HG02938 (cell line): ENCODE data around the gene ADSS1.
A peak's percentile ranks its signal among the peaks of the same experiment; 100 is the strongest.

Experiments used
- ATAC-seq: cut with Tn5 transposase; IDR thresholded peaks from one replicate; pipeline ENCODE4 v1.9.1; 2021; ENCODE audit warnings: mild to moderate bottlenecking, moderate library complexity; ENCODE audit not compliant: unreplicated experiment

Gene ADSS1

GRCh38 chr14:104723651-104724406 lies at the start of gene ADSS1:
Gene ADSS1, plus strand, starts transcription at chr14:104724229. Its CDS starts 42 bp downstream, at chr14:104724271.
- no peak for ATAC-seq

DNA sequence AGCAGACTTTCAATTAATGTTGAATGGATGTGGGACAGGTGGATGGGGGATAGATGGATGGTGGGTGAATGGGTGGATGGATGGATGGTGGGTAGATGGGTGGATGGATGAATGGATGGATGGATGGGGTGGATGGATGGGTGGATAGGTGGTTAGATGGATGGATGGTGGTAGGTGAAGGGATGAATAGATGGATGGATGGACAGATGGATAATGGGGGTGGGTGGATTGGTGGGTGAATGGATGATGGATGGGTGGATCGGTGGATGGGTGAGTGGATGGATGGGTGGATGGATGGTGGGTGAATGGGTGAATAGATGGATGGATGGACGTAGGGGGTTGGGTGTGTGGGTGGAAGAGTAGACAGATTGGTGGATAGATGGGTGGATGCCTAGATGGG lies 48.6 kb upstream of the ADSS1 start:
- ATAC-seq = no peak

DNA sequence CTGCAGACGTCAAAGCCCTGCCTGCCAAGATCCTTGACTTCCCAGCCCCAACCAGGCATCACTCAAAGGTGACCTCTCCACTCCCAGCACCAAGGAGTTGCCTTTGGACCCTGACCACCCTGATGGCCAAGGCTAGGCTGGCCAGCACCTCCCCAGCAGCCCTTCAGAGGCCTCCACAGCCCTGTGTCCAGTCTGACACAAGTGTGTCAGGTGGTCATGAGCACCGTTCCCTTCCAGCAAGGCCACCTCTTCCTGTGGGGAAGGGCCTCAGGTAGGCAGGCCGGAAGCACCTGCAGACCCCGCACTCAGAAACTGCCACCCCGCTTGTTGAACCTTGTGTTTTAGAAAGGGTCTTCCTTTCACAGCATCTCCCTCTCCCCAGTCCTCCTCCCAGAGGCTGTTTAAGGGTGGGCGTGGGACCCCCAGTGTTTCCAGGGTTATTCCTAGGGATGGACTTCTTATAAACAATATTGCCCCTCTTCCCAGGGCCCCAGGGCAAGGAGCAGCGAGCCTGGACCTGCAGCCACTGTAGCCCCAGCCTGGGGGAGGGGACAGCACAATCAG lies 47.8 kb upstream of the ADSS1 start:
- ATAC-seq = no peak

GRCh38 chr14:104676694-104677511 lies 47.1 kb upstream of the ADSS1 start:
- ATAC-seq = peak; percentile 9

DNA sequence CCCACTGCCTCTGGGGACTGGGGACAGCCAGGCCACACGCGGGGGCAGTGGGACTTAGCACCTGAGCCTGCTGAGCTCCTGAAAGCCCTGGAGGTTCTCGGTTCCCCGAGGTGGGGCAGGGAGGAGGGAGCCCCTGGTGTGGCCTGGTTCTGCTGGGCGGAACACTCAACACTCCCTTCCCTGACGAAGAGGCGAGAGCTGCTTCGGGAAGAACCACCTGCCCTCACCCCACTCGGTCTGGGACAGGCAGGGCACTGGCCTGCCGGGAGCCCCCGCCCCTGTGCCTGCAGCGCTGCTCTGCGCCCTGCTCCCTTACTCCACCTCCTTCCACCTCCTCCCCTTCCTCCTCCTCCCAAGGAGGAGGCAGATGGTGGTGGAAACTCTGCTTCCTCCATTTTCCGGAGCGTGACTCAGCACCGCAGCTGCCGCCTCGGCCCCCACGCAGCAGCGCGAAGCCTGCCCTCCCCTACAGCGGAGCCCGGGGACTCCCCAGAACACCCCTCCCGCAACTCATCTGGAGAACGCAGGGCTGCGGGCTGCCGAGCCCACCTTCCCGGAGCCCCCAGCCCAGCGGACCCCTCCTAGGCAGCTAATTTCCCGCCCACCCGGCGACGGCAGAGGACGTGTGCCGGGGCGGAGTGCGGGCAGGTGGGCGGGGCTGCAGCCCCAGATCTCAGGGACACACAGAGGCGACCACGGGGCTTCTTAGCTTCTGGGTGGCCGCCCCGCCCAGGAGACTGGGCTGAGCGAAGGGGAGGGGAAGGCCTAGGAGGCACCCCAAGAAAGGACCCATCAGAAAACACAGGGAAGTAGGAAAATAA lies 46.3 kb upstream of the ADSS1 start:
- ATAC-seq = peak; percentile 38

DNA sequence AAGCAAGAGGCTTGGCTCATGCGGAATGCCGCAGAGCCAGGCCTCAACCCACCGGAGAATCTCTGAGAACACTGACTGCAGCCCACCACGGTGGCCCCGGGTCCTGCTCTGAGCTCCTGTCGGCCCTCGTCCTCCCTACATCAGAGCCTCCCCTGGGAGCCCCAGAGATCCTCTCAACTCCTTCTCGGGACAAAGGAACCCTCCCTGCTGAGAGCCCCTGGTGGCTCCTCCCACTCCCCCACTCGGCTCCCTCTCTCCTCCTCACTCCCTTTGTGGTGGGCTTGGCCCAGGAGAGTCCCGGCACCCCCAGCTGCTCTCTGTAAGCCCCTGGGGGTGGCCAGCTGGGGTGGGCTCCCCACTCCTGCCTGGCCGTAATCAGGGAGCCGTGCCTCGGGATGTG lies 45.7 kb upstream of the ADSS1 start:
- ATAC-seq = peak; percentile 9

GRCh38 chr14:104678901-104679705 lies 44.9 kb upstream of the ADSS1 start:
- ATAC-seq = no peak

DNA sequence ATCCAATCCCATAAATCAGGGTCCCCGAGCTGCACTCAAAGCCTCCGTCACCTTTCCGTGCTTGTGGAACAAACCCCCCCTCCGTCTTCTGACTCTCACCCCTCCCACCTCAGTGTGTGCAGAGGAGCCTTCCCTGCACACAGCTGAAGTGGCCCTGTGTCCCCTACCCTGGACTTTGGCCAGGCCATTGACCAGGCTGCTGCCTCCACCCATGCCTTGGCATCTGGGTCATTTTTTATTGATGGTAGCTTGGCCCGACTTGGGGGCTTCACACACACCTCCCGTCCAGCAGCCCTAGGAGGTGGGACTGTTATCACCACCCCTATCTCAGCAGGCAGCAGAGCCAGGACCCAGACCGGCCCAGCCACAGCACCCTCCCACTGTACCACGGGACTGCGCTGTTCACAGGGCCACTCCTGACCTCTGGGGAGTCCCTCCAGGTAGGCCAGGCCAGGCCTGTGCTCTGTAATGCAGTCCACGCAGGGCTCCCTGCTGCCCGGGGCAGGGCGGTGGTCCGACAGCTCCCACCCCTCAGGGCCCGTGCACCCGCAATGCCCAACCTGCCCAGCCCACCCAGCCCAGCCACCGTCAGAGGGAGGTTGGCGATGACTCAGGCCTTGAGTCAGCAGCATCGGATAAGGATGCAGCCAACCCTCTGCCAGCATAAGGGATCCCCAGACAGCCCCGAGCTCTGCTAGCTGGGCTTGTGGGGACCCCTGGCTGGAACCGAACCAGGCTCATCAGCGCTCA lies 43.8 kb upstream of the ADSS1 start:
- no peak for ATAC-seq

GRCh38 chr14:104680806-104681688 lies 43.0 kb upstream of the ADSS1 start:
- ATAC-seq = no peak

DNA sequence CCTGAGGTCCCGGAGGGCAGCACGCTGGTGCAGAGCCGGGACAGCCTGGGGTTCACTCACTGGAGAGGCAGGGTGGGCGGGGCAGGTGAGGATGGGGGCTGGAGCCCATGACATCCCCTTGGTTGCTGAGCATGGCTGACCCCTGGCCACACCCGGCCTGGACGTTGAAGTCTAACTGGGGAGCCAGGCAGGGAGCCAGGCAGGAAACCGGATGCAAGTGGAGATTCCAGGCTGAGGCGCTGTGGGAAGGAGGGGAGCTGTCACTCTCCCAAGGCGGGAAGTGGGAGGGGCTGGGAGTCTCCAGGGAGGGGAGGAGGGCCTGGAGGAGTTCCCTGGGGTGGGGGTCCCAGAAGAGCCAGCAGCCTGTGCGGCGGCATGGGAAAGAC lies 42.3 kb upstream of the ADSS1 start:
- no peak for ATAC-seq

GRCh38 chr14:104682107-104682593 lies 41.9 kb upstream of the ADSS1 start:
- no peak for ATAC-seq

DNA sequence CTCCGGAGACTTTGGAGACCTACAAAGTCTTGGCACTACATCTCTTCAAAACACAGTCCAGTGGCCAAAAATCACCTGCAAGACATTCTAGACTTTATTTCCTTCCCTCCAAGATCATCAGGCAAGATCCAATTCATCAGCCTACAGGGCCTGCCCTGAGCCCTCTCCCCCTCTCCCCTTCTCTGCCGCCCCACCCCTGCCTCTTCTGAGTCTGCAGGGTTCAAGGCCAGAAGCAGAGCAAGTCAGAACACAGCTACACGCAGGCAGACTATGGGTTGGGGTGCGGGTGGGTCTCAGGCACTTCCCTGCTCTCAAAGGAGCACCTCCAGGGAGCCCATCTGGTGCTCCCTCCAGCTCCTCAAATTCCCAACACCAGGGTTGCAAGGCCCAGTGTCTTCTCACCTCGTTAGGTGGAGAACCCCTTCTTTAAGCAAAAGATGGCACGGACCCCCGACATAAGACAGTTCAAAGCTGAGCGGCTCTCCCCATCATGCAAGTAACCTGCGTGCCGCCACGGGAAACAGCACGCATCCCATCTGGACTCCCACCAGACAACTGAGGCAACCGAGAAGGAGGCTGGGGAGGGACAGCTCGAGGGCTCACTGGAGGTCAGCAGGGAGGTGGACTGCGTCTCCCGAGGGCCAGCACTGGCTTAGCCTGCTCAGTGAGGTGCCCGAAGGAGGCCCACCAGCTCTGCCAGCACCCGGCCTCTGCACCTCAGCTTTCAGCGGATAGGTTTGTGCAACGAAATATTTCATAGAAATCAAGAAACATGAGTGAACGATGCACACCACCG lies 40.2 kb upstream of the ADSS1 start:
- ATAC-seq = no peak

- ATAC-seq = no peak
Measured at GRCh38 chr14:104684449-104684821, 39.6 kb upstream of the ADSS1 start.

GRCh38 chr14:104685216-104685997 lies 38.6 kb upstream of the ADSS1 start:
- ATAC-seq = no peak

DNA sequence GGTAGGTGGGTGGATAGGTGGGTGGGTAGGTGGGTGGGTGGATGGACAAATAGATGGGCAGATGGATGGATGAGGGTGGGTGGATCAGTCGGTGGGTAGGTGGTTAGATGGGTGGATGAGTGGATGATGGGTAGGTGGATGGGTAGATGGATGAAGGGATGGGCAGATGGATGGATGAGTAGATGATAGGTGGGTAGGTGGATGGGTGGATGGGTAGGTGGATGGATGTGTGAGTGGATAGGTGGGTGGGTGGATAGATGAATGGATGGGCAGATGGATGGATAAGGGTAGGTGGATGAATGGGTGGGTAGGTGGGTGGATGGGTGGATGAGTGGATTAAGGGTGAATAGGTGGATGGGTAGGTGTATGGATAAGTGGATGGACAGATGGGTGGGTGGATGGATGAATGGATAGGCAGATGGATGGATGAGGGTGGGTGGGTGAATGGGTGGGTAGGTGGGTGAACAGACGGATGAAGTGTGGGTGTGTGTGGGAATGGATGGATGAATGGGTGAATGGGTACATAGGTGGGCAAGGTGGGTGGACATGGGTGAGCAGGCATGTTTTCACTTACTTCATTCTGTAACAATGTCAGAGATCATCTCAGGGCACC lies 37.9 kb upstream of the ADSS1 start:
- no peak for ATAC-seq
